ENCODE measurements around the gene GALK2.

Gene GALK2

GRCh38 chr15:49366496-49366895 is 196.4 kb downstream of the GALK2 start:
- no peak for DNase-seq

GRCh38 chr15:49370782-49371181 is 200.7 kb downstream of the GALK2 start:
- DNase-seq, result no peak

- DNase-seq, result no peak
Observed at GRCh38 chr15:49372366-49372765, 202.3 kb downstream of the GALK2 start.

GRCh38 chr15:49379996-49380395 is 209.9 kb downstream of the GALK2 start:
- no peak for DNase-seq

GRCh38 chr15:49380912-49381311 is 210.9 kb downstream of the GALK2 start:
- no peak for DNase-seq
